ENCODE data around the gene SPATA4. TPM values are rescaled to one million over a fixed set of nuclear protein-coding genes. Genes with fewer than 3 reads are reported as not detected.
"Not testable (repeated sequence)": the region's sequence is repeated elsewhere in the genome, so short reads cannot be mapped to it uniquely, and the experiment has no call there.

SPATA4 gene
- total and polyA plus RNA-seq, 9 donors: 0.13 to 0.62 (median 0.50) TPM; not detected in 2

DNA sequence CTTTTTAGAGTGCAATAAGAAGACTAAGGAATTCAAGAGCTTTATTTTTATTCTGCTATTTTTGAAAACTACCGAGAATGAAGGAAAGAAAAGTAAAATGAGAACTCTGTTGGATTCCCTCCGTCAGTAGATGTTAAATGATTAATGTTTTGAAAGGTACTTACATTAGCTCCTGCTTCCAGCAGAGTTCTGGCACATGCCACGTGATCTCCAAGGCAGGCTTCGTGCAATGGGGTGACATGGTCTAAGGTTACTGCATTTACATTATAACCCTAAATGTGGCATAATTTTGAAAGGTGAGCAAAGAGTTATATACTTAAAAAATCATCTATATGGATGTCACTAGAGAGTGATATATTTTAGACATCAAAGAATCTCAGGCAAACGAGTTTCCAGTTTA, 26.8 kb upstream of the SPATA4 start:
- Histone ChIP-seq H3K36me3 (ENCODE audit: control insufficient read depth, insufficient read depth, low read length) (no peaks in the 10 kb centered on the region), H3K4me1 (ENCODE audit: control insufficient read depth, insufficient read depth, low read length) (no peaks in the 10 kb centered on the region), H3K9me3 (replicated peaks; ENCODE audit: control insufficient read depth, low read depth, low read length) (no peaks in the 10 kb centered on the region), H3K27ac (ENCODE audit: low read length) (no peak overlapping the region), H3K4me3 (ENCODE audit: low read length) (no peak overlapping the region), H3K27me3 (ENCODE audit: control insufficient read depth, insufficient read depth, low read length) (no peaks in the 10 kb centered on the region)
- no peak for DNase-seq
- WGBS (ENCODE audit: insufficient coverage): 67% methylated on average over 1 of the region's 5 CpGs

DNA sequence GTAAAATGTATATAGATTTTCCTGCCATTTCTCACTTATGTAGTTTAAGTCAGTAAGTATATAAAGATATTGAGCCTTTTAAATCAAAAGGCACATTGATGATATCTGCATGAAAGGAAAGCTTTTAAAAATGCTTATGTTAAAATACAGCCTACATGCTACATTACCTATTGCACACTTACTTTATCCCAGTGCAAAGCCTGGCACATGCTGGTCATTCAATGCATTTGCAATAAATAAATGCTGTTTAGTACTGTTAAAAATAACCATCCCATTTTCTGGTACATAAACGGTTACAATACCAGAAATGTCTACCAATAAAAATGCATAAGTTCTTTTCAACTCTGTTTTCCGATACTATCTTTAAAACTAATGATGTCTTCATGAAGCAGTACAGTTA, 22.1 kb upstream of the SPATA4 start:
- Histone ChIP-seq H3K4me3 (ENCODE audit: low read length) (no peak overlapping the region), H3K36me3 (ENCODE audit: control insufficient read depth, insufficient read depth, low read length) (no peaks in the 10 kb centered on the region), H3K9me3 (replicated peaks; ENCODE audit: control insufficient read depth, low read depth, low read length) (no peaks in the 10 kb centered on the region), H3K27ac (ENCODE audit: low read length) (no peak overlapping the region), H3K4me1 (ENCODE audit: control insufficient read depth, insufficient read depth, low read length) (no peaks in the 10 kb centered on the region), H3K27me3 (ENCODE audit: control insufficient read depth, insufficient read depth, low read length) (no peaks in the 10 kb centered on the region)
- no peak for DNase-seq
- WGBS (ENCODE audit: insufficient coverage): no CpG with 5 or more reads among the region's 2 CpGs

DNA sequence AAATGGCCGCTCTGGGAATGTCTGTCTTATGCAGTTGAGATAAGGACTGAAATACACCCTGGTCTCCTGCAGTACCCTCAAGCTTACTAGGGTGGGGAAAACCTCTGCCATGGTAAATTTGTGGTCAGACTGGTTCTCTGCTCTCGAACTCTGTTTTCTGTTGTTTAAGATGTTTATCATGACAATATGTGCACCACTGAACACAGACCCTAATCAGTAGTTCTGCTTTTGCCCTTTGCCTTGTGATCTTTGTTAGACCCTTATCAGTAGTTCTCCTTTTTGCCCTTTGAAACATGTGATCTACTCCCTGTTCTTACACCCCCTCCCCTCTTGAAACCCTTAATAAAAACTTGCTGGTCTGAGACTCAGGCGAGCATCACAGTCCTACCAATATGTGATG, 17.0 kb upstream of the SPATA4 start:
- not testable (repeated sequence) for H3K4me3 ChIP-seq (ENCODE audit: low read length); H3K27me3 ChIP-seq (ENCODE audit: control insufficient read depth, insufficient read depth, low read length); H3K9me3 ChIP-seq (replicated peaks; ENCODE audit: control insufficient read depth, low read depth, low read length); H3K27ac ChIP-seq (ENCODE audit: low read length); H3K4me1 ChIP-seq (ENCODE audit: control insufficient read depth, insufficient read depth, low read length); DNase-seq; H3K36me3 ChIP-seq (ENCODE audit: control insufficient read depth, insufficient read depth, low read length)
- WGBS (ENCODE audit: insufficient coverage): 67% methylated on average over 1 of the region's 3 CpGs

DNA sequence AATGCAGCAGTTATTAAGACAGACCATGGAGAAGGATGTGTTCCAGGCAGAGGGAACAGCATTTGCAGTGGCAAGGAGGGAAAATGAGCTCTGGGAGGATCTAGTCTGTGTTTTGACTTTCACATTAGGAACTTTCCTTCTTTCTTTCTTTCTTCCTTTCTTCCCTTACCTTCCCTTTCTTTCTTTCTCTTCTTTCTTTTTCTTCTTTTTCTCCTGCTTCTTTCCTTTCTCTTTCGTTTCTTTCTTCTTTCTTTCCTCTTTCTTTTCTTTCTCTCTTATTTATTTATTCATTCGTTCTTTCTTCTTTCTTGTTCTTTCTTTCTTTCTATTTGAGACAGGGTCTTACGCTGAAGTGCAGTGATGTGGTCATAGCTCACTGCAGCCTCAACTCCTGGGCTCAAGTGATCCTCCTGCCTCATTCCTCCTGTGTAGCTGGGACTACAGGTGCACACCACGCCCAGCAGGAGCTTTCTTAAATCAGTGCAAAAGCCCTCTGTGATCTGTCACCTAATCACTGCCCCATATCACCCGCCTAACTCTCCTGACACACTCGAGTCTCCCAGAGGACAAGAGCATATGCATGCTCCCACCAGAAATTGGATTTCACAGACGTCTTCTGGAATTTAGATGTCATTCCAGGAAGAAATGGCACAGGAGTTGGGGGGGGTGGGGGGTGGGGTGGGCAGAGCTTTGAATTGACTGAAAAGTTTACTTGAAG, 15.4 kb upstream of the SPATA4 start:
- no peaks in the 10 kb centered on the region for H3K27me3 ChIP-seq (ENCODE audit: control insufficient read depth, insufficient read depth, low read length)
- DNase-seq: no peak
- no peaks in the 10 kb centered on the region for H3K36me3 ChIP-seq (ENCODE audit: control insufficient read depth, insufficient read depth, low read length)
- 94% methylated on average over 3 of the region's 7 CpGs for WGBS (ENCODE audit: insufficient coverage)
- no peak overlapping the region for H3K4me3 ChIP-seq (ENCODE audit: low read length)
- H3K4me1 ChIP-seq (ENCODE audit: control insufficient read depth, insufficient read depth, low read length): no peaks in the 10 kb centered on the region
- no peaks in the 10 kb centered on the region for H3K9me3 ChIP-seq (replicated peaks; ENCODE audit: control insufficient read depth, low read depth, low read length)
- H3K27ac ChIP-seq (ENCODE audit: low read length): no peak overlapping the region

DNA sequence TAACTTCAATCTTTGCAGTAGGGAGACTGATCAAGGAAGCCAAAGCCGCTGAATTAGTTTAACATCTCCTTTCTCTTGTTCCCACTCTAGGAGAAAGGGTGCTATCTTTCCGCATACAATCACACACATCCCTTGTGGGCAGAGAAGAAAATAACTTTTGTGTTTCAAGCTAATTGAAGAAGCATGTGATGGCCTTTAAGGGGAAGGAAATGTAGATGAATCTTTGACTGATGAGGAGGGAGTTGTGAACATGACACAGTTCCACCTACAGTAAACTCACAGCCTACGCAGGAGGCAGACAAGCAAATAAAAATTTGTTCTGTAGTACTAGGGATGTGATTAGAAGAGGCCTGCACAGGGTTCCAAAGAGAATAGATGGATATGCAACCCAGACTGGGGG, 14.7 kb upstream of the SPATA4 start:
- WGBS (ENCODE audit: insufficient coverage): no CpG with 5 or more reads among the region's 3 CpGs
- H3K27me3 ChIP-seq (ENCODE audit: control insufficient read depth, insufficient read depth, low read length): no peaks in the 10 kb centered on the region
- no peak overlapping the region for H3K27ac ChIP-seq (ENCODE audit: low read length)
- H3K36me3 ChIP-seq (ENCODE audit: control insufficient read depth, insufficient read depth, low read length): no peaks in the 10 kb centered on the region
- no peak for DNase-seq
- H3K9me3 ChIP-seq (replicated peaks; ENCODE audit: control insufficient read depth, low read depth, low read length): no peaks in the 10 kb centered on the region
- no peaks in the 10 kb centered on the region for H3K4me1 ChIP-seq (ENCODE audit: control insufficient read depth, insufficient read depth, low read length)
- H3K4me3 ChIP-seq (ENCODE audit: low read length): no peak overlapping the region

DNA sequence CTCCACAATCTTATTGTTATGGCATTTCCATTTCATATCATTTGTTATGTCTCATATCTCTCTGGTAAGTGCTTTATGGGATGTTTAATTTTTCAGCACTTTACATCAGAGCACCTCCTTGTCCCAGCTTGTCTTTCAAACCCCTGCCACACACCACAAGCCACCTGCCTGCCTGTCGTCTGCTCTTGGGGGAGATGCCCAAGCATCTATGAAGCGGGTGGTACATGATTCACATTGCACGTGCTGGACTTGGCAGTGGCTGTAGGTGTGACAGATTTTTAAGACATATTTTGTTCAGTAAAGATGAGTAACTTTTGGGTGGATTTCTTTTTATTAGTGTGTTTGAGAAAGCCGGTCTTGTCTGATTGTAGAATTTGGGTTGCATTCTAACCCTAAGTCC, 14.2 kb upstream of the SPATA4 start:
- no peak overlapping the region for H3K27ac ChIP-seq (ENCODE audit: low read length)
- 83% methylated on average over 2 of the region's 4 CpGs for WGBS (ENCODE audit: insufficient coverage)

DNA sequence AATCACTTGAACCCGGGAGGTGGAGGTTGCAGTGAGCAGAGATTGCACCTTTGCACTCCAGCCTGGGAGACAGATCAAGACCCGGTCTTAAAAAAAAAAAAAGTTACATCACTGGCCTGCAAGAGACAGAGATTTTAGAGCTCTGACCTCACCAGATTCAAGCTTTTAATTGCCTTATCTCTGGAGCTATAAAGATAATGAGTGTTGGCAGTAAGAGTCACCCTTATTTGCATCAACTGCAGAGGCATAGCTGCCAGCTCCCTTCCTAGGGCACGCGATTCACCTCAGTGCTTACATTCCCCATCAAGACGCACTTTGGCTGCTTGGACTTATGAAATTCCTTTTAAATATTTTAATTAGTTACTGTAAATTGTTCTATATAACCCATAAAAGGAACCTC, 12.5 kb upstream of the SPATA4 start:
- H3K36me3 ChIP-seq (ENCODE audit: control insufficient read depth, insufficient read depth, low read length): no peaks in the 10 kb centered on the region
- DNase-seq: no peak
- H3K4me1 ChIP-seq (ENCODE audit: control insufficient read depth, insufficient read depth, low read length): no peaks in the 10 kb centered on the region
- no peaks in the 10 kb centered on the region for H3K9me3 ChIP-seq (replicated peaks; ENCODE audit: control insufficient read depth, low read depth, low read length)
- H3K27me3 ChIP-seq (ENCODE audit: control insufficient read depth, insufficient read depth, low read length): no peaks in the 10 kb centered on the region
- H3K4me3 ChIP-seq (ENCODE audit: low read length): no peak overlapping the region
- WGBS (ENCODE audit: insufficient coverage): 83% methylated on average over 2 of the region's 5 CpGs
- no peak overlapping the region for H3K27ac ChIP-seq (ENCODE audit: low read length)

More for the DNA sequence above, 14.2 kb upstream of the SPATA4 start:
- DNase-seq: no peak
- Histone ChIP-seq H3K4me3 (ENCODE audit: low read length) (no peak overlapping the region), H3K27me3 (ENCODE audit: control insufficient read depth, insufficient read depth, low read length) (no peaks in the 10 kb centered on the region), H3K4me1 (ENCODE audit: control insufficient read depth, insufficient read depth, low read length) (no peaks in the 10 kb centered on the region), H3K36me3 (ENCODE audit: control insufficient read depth, insufficient read depth, low read length) (no peaks in the 10 kb centered on the region), H3K9me3 (replicated peaks; ENCODE audit: control insufficient read depth, low read depth, low read length) (no peaks in the 10 kb centered on the region)

DNA sequence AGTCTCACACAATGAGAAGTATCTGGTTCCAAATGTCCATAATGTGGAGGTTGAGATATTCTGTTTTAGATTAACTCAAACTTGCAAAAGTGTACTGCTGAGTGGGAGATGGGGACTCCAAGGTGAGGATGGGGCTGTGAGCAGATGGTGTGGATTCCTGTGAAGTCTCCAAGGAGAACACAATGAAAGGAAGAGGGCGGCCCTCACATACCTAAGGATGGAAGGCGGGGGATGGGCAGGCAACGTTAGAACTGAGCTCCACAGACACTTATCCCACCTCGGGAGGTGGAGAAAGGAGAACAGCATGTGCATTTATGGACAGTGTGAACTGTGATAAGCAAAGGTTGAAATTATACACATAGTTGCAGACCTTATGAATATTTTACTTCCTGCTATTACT, 9.9 kb upstream of the SPATA4 start:
- Histone ChIP-seq H3K4me1 (ENCODE audit: control insufficient read depth, insufficient read depth, low read length) (no peaks in the 10 kb centered on the region), H3K9me3 (replicated peaks; ENCODE audit: control insufficient read depth, low read depth, low read length) (no peaks in the 10 kb centered on the region), H3K27me3 (ENCODE audit: control insufficient read depth, insufficient read depth, low read length) (no peaks in the 10 kb centered on the region), H3K36me3 (ENCODE audit: control insufficient read depth, insufficient read depth, low read length) (no peaks in the 10 kb centered on the region), H3K27ac (ENCODE audit: low read length) (no peak overlapping the region), H3K4me3 (ENCODE audit: low read length) (no peak overlapping the region)
- no CpG with 5 or more reads among the region's 4 CpGs for WGBS (ENCODE audit: insufficient coverage)
- no peak for DNase-seq

DNA sequence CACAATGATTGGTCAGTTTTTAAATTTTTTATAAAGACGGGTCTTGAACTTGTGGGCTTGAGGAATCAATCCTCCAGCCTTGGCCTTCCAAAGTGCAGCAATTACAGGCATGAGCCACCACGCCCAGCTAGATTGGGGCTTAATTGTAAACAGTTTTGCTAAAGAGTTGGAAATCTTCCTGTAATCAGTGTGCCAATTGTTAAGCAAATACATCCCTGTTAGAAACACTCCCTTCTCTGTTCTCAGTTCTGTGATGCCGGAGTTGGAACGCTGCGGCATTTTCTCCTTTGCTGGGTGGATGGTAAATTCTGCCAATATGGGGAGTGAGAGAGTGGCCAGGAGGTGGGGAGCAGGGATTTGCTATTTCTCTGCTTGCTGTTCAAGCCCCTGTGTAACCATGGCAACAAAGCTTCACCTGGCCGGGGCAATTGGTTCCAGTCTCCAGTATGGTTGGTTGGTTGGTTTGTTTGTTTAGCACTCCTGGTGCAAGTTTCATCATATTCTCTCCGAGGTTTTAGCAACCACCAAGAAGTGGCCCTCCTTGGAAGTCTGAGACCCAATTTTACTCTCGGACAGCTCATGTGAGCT, 3.0 kb upstream of the SPATA4 start:
- H3K27ac ChIP-seq (ENCODE audit: low read length): no peak overlapping the region
- 83% methylated on average over 1 of the region's 8 CpGs for WGBS (ENCODE audit: insufficient coverage)
- H3K36me3 ChIP-seq (ENCODE audit: control insufficient read depth, insufficient read depth, low read length): no peaks in the 10 kb centered on the region
- no peaks in the 10 kb centered on the region for H3K9me3 ChIP-seq (replicated peaks; ENCODE audit: control insufficient read depth, low read depth, low read length)
- H3K4me3 ChIP-seq (ENCODE audit: low read length): no peak overlapping the region
- DNase-seq: no peak
- peaks cover 3% of the 10 kb centered on the region for H3K4me1 ChIP-seq (ENCODE audit: control insufficient read depth, insufficient read depth, low read length)
- no peaks in the 10 kb centered on the region for H3K27me3 ChIP-seq (ENCODE audit: control insufficient read depth, insufficient read depth, low read length)

DNA sequence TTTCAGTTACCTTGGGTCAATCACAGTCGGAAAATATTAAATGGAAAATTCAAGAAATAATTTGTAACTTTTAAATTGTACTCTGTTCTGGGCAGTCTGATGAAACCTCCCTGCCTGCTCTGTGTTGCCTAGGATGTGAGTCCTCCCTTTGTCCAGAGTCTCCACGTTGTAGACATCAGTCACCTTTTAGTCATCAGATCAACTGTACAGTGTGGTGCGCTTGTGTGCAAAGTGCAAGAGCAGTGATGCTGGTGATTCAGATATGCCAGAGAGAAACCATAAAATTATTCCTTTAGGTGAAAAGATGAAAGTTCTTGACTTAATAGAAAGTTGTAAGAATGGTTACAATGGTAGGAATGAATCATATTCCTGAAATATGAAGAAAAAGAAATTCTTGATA, 1.4 kb downstream of the SPATA4 start:
- no peaks in the 10 kb centered on the region for H3K9me3 ChIP-seq (replicated peaks; ENCODE audit: control insufficient read depth, low read depth, low read length)
- H3K4me3 ChIP-seq (ENCODE audit: low read length): no peak overlapping the region
- H3K27me3 ChIP-seq (ENCODE audit: control insufficient read depth, insufficient read depth, low read length): no peaks in the 10 kb centered on the region
- peaks cover 7% of the 10 kb centered on the region for H3K4me1 ChIP-seq (ENCODE audit: control insufficient read depth, insufficient read depth, low read length)
- no peak overlapping the region for H3K27ac ChIP-seq (ENCODE audit: low read length)
- H3K36me3 ChIP-seq (ENCODE audit: control insufficient read depth, insufficient read depth, low read length): no peaks in the 10 kb centered on the region
- WGBS (ENCODE audit: insufficient coverage): 88% methylated on average over 1 of the region's 3 CpGs
- DNase-seq: no peak
